H9 (cell line): Measurements from ENCODE around the gene FUT8. TPM values are rescaled to one million over a fixed set of nuclear protein-coding genes. Genes with fewer than 3 reads are reported as not detected.

Experiments used
- DNase-seq: peaks from one replicate; pipeline ENCODE4 v3.0.0-alpha.2; 2017
- H2AFZ ChIP-seq: one replicate; pipeline ENCODE4 v1.6.1; 2013; ENCODE audit warnings: mild to moderate bottlenecking, low read length, control low read depth, moderate library complexity
- H2AK5ac ChIP-seq: 2 replicates; pipeline ENCODE4 v1.6.1; 2013; ENCODE audit warnings: low read length, control low read depth, mixed read lengths; ENCODE audit not compliant: insufficient read length
- H2BK120ac ChIP-seq: one replicate; pipeline ENCODE4 v1.6.1; 2013; ENCODE audit warnings: low read depth, mild to moderate bottlenecking, low read length, control low read depth, inconsistent platforms; ENCODE audit not compliant: poor library complexity, severe bottlenecking
- H2BK12ac ChIP-seq: 2 replicates; pipeline ENCODE4 v1.6.1; 2013; ENCODE audit warnings: low read length, control low read depth, mixed read lengths, low read depth; ENCODE audit not compliant: insufficient read length
- H2BK15ac ChIP-seq: 2 replicates; pipeline ENCODE4 v1.6.1; 2013; ENCODE audit warnings: low read depth, low read length, control low read depth
- H2BK20ac ChIP-seq: one replicate; pipeline ENCODE4 v1.6.1; 2013; ENCODE audit warnings: low read depth, mild to moderate bottlenecking, low read length, control low read depth, inconsistent platforms; ENCODE audit not compliant: poor library complexity, severe bottlenecking
- H2BK5ac ChIP-seq: 2 replicates; pipeline ENCODE4 v1.6.1; 2013; ENCODE audit warnings: low read length, control low read depth, mixed read lengths; ENCODE audit not compliant: insufficient read length
- H3K14ac ChIP-seq: 2 replicates; pipeline ENCODE4 v1.6.1; 2013; ENCODE audit warnings: low read length, control low read depth; ENCODE audit not compliant: insufficient read depth
- H3K18ac ChIP-seq: 2 replicates; pipeline ENCODE4 v1.6.1; 2013; ENCODE audit warnings: low read depth, mild to moderate bottlenecking, mixed read lengths, low read length, control low read depth; ENCODE audit not compliant: insufficient read length
- H3K23ac ChIP-seq: 2 replicates; pipeline ENCODE4 v1.6.1; 2013; ENCODE audit warnings: low read length, control low read depth, mixed read lengths, low read depth; ENCODE audit not compliant: insufficient read length
- H3K23me2 ChIP-seq: 2 replicates; pipeline ENCODE4 v1.6.1; 2013; ENCODE audit warnings: low read depth, mild to moderate bottlenecking, mixed read lengths, low read length, control low read depth; ENCODE audit not compliant: insufficient read length, poor library complexity, severe bottlenecking
- H3K27ac ChIP-seq: 2 replicates; pipeline ENCODE4 v1.5.1; 2013; ENCODE audit warnings: low read length, control low read depth, mixed read lengths, low read depth; ENCODE audit not compliant: insufficient read length
- H3K27me3 ChIP-seq: 2 replicates; pipeline ENCODE4 v1.6.1; 2013; ENCODE audit warnings: low read length, control low read depth, inconsistent platforms; ENCODE audit not compliant: insufficient read depth
- H3K4ac ChIP-seq: 2 replicates; pipeline ENCODE4 v1.6.1; 2013; ENCODE audit warnings: low read depth, mild to moderate bottlenecking, control low read depth, inconsistent platforms, low read length, moderate library complexity
- H3K4me1 ChIP-seq: 2 replicates; pipeline ENCODE4 v1.6.1; 2013; ENCODE audit warnings: low read length, control low read depth, inconsistent platforms; ENCODE audit not compliant: insufficient read depth
- H3K4me2 ChIP-seq: 2 replicates; pipeline ENCODE4 v1.6.1; 2013; ENCODE audit warnings: low read length, control low read depth, mixed read lengths; ENCODE audit not compliant: insufficient read length, insufficient read depth
- H3K56ac ChIP-seq: 2 replicates; pipeline ENCODE4 v1.6.1; 2013; ENCODE audit warnings: low read depth, mild to moderate bottlenecking, mixed read lengths, low read length, control low read depth; ENCODE audit not compliant: insufficient read length
- H3K79me1 ChIP-seq: 2 replicates; pipeline ENCODE4 v1.6.1; 2013; ENCODE audit warnings: low read depth, mild to moderate bottlenecking, moderate library complexity, low read length, control low read depth, inconsistent platforms; ENCODE audit not compliant: insufficient read depth, poor library complexity, severe bottlenecking
- H3K79me2 ChIP-seq: 2 replicates; pipeline ENCODE4 v1.6.1; 2013; ENCODE audit warnings: low read length, control low read depth, inconsistent platforms; ENCODE audit not compliant: insufficient read depth
- H3K9ac ChIP-seq: 2 replicates; pipeline ENCODE4 v1.6.1; 2013; ENCODE audit warnings: low read length, control low read depth, mixed read lengths; ENCODE audit not compliant: insufficient read length; ENCODE audit errors: extremely low read depth
- H3K9me3 ChIP-seq: one replicate; pipeline ENCODE4 v1.6.1; 2013; ENCODE audit warnings: low read depth, low read length, inconsistent platforms; ENCODE audit not compliant: control insufficient read depth
- H3T11ph ChIP-seq: one replicate; pipeline ENCODE4 v1.6.1; 2013; ENCODE audit warnings: mild to moderate bottlenecking, low read length, control low read depth, inconsistent platforms
- H4K20me1 ChIP-seq: one replicate; pipeline ENCODE4 v1.6.1; 2013; ENCODE audit not compliant: control insufficient read depth, insufficient read length, insufficient read depth
- H4K5ac ChIP-seq: 2 replicates; pipeline ENCODE4 v1.6.1; 2013; ENCODE audit warnings: low read depth, mild to moderate bottlenecking, mixed read lengths, low read length, control low read depth; ENCODE audit not compliant: insufficient read length
- H4K8ac ChIP-seq: replicated peaks from 2 replicates; pipeline ENCODE4 v1.6.1; 2013; ENCODE audit warnings: low read length, control low read depth, mixed read lengths, low read depth; ENCODE audit not compliant: insufficient read length
- H4K91ac ChIP-seq: 2 replicates; pipeline ENCODE4 v1.6.1; 2013; ENCODE audit warnings: low read depth, mild to moderate bottlenecking, moderate library complexity, mixed read lengths, low read length, control low read depth; ENCODE audit not compliant: insufficient read length
- H3K27ac Mint-ChIP-seq, 3 experiments: 2 replicates in 2 of 3; 3 replicates in 1 of 3; pipeline ENCODE4 v1.8.0; 2020 to 2021; ENCODE audit warnings: mixed read lengths in 3 of 3, mild to moderate bottlenecking in 1 of 3, moderate library complexity in 1 of 3
- H3K27me3 Mint-ChIP-seq: 2 replicates; pipeline ENCODE4 v1.8.0; 2021; ENCODE audit warnings: low read depth, mild to moderate bottlenecking, moderate library complexity, mixed read lengths
- H3K36me3 Mint-ChIP-seq, 3 experiments: 2 replicates in 2 of 3; 3 replicates in 1 of 3; pipeline ENCODE4 v1.8.0; 2020 to 2021; ENCODE audit warnings: low read depth in 3 of 3, mixed read lengths in 3 of 3; ENCODE audit not compliant: insufficient read depth in 1 of 3
- H3K4me1 Mint-ChIP-seq, 2 experiments: 2 replicates each; pipeline ENCODE4 v1.8.0; 2020; ENCODE audit warnings: mixed read lengths in 2 of 2
- H3K4me3 Mint-ChIP-seq, 2 experiments: 2 replicates in 1 of 2; 3 replicates in 1 of 2; pipeline ENCODE4 v1.8.0; 2020 to 2021; ENCODE audit warnings: mild to moderate bottlenecking in 2 of 2, mixed read lengths in 2 of 2, moderate library complexity in 1 of 2
- H3K9me3 Mint-ChIP-seq, 2 experiments: 2 replicates in 1 of 2; 3 replicates in 1 of 2; pipeline ENCODE4 v1.8.0; 2020; ENCODE audit warnings: mild to moderate bottlenecking in 2 of 2, mixed read lengths in 2 of 2, moderate library complexity in 1 of 2
- WGBS: extraction: QIAGEN DNeasy Blood & Tissue Kit; methylation state at CpG from one replicate; pipeline ENCODE4 v1.1.7; 2013; ENCODE audit warnings: missing lambda C conversion rate, low lambda C conversion rate, mixed read lengths; ENCODE audit not compliant: insufficient read length; ENCODE audit errors: extremely low coverage; 5-methylcytosine and 5-hydroxymethylcytosine counted together
- total RNA-seq: library from RNA; stranded (reverse); gene quantifications from 2 replicates; pipeline ENCODE4 v1.2.1, GENCODE V29; 2021
- TF ChIP-seq, protein P1 (sequence below): fragments of 200-600 bp; sonication (generic); conservative IDR thresholded peaks from 3 replicates; pipeline ENCODE4 v1.8.0; 2021; ENCODE audit warnings: antibody characterized with exemption, mild to moderate bottlenecking

FUT8 gene
- total RNA-seq, 1 experiment from 2014 or later: 44.3 TPM

- Histone ChIP-seq H3K4ac (no peak overlapping the region), H3K14ac (no peak overlapping the region), H3K9ac (no peak overlapping the region), H3K18ac (no peak overlapping the region), H2BK12ac (no peak overlapping the region), H3K27me3 (no peaks in the 10 kb centered on the region), H3K23ac (no peak overlapping the region), H2BK20ac (no peak overlapping the region), H3K9me3 (no peaks in the 10 kb centered on the region), H2BK5ac (no peak overlapping the region), H3K79me1 (no peaks in the 10 kb centered on the region), H3T11ph (no peak overlapping the region), H4K8ac (no peak overlapping the region), H2BK15ac (no peak overlapping the region), H3K79me2 (no peaks in the 10 kb centered on the region), H3K4me1 (no peaks in the 10 kb centered on the region), H3K56ac (no peak overlapping the region), H3K4me2 (no peak overlapping the region), H4K20me1 (no peaks in the 10 kb centered on the region), H3K27ac (no peak overlapping the region), H4K5ac (no peak overlapping the region), H2AFZ (no peak overlapping the region), H2AK5ac (no peak overlapping the region), H4K91ac (no peak overlapping the region), H3K23me2 (no peaks in the 10 kb centered on the region), H2BK120ac (no peak overlapping the region)
- Mint-ChIP-seq H3K4me3 (no peak overlapping the region), H3K36me3 (peaks cover 7 to 24% (median 13%) of the 10 kb centered on the region in 3 experiments), H3K4me1 (peaks cover 2 to 3% of the 10 kb centered on the region in 2 experiments; a peak in 2 of 4 replicates), H3K27me3 (no peaks in the 10 kb centered on the region), H3K27ac (no peak overlapping the region), H3K9me3 (peaks cover 16 to 21% of the 10 kb centered on the region in 2 experiments)
- DNase-seq: no peak
- WGBS: no CpG with 5 or more reads among the region's 1 CpG
- TF ChIP-seq, protein P1, sequence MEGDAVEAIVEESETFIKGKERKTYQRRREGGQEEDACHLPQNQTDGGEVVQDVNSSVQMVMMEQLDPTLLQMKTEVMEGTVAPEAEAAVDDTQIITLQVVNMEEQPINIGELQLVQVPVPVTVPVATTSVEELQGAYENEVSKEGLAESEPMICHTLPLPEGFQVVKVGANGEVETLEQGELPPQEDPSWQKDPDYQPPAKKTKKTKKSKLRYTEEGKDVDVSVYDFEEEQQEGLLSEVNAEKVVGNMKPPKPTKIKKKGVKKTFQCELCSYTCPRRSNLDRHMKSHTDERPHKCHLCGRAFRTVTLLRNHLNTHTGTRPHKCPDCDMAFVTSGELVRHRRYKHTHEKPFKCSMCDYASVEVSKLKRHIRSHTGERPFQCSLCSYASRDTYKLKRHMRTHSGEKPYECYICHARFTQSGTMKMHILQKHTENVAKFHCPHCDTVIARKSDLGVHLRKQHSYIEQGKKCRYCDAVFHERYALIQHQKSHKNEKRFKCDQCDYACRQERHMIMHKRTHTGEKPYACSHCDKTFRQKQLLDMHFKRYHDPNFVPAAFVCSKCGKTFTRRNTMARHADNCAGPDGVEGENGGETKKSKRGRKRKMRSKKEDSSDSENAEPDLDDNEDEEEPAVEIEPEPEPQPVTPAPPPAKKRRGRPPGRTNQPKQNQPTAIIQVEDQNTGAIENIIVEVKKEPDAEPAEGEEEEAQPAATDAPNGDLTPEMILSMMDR: no peak
Observed at GRCh38 chr14:65696801-65697200, 284.3 kb downstream of the FUT8 start.
